ENCODE results near the gene AFMID. TPM values are rescaled to one million over a fixed set of nuclear protein-coding genes. Genes with fewer than 3 reads are reported as not detected.
A peak's percentile ranks its signal among the peaks of the same experiment; 100 is the strongest.

The AFMID gene
- total and polyA plus RNA-seq, 5 donors from 2014 or later = 1.8 to 5.5 (median 2.8) TPM

- no peaks in the 10 kb centered on the region for H3K36me3 ChIP-seq (ENCODE audit: control insufficient read depth, insufficient read depth, low read length)
- no peaks in the 10 kb centered on the region for H3K9me3 ChIP-seq (ENCODE audit: control insufficient read depth in 2 of 2, low read length in 2 of 2)
- Mint-ChIP-seq H3K36me3 (no peaks in the 10 kb centered on the region), H3K9me3 (peaks cover 0 to 2% (median 0%) of the 10 kb centered on the region in 7 donors), H3K27me3 (peaks cover 21% of the 10 kb centered on the region), H3K4me3 (no peak overlapping the region), H3K4me1 (peaks cover 0 to 7% (median 2%) of the 10 kb centered on the region in 4 donors), H3K27ac (no peak overlapping the region)
- H3K4me3 ChIP-seq (ENCODE audit: low read depth, low read length) = no peak overlapping the region
- no peak for DNase-seq
- peaks cover 4% of the 10 kb centered on the region for H3K4me1 ChIP-seq (ENCODE audit: control insufficient read depth, insufficient read depth, low read length, poor library complexity, severe bottlenecking)
- H3K27me3 ChIP-seq (ENCODE audit: control insufficient read depth, insufficient read depth, low read length) = peaks cover 6% of the 10 kb centered on the region
- ATAC-seq (ENCODE audit: low read depth in 2 of 2) = no peak
- no peak overlapping the region for H3K27ac ChIP-seq (ENCODE audit: insufficient read depth, low read length, poor library complexity, severe bottlenecking)
These were observed 48.7 kb downstream of the AFMID start for GRCh38 chr17:78235885-78236284.

DNA sequence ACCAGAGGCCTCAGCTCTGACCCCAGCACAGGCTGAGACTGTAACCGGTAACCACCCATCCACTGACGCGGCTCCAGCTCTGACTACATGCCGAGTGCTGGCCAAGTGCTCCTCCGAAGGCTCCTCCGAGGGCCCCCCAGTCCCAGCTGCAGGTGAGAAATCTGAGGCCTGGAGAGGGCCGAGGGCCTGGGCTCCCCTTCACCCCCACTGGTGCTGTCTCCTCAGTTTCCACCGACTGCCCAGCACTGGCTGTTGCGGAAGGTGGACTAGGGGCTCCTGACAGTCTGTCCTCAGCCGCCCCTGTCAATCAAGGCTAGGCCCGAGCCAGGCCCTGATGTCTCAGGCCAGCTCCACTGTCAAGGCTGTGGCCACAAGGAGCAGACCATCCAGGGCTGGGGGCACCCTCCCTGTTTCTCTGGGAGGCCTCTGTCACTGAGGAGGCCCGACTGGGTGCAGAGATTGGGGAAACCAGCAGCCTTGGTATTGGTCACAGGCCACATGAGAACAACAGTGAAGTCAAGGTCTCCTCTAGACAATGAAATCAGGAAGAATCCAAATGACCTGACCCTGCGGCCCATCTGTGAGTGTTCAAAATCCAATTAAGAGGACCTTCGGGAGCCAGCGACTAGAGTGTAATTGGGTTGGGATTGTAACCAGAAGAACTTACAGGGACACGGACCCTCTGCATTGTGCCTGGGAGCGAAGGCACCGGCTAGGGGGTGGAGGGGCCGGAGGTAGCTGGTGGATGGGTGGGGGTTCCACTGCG is 49.4 kb downstream of the AFMID start:
- no peak overlapping the region for H3K4me3 ChIP-seq (ENCODE audit: low read depth, low read length)

GRCh38 chr17:78237401-78238012 is 50.3 kb downstream of the AFMID start:
- Histone ChIP-seq H3K27me3 (ENCODE audit: control insufficient read depth, insufficient read depth, low read length) (peaks cover 6% of the 10 kb centered on the region), H3K4me3 (ENCODE audit: low read depth, low read length) (no peak overlapping the region), H3K27ac (ENCODE audit: insufficient read depth, low read length, poor library complexity, severe bottlenecking) (no peak overlapping the region), H3K9me3 (ENCODE audit: control insufficient read depth in 2 of 2, low read length in 2 of 2) (no peaks in the 10 kb centered on the region), H3K4me1 (ENCODE audit: control insufficient read depth, insufficient read depth, low read length, poor library complexity, severe bottlenecking) (no peaks in the 10 kb centered on the region), H3K36me3 (ENCODE audit: control insufficient read depth, insufficient read depth, low read length) (no peaks in the 10 kb centered on the region)
- ATAC-seq (ENCODE audit: low read depth in 2 of 2) (no peak), DNase-seq (no peak)
- peaks cover 0 to 5% (median 2%) of the 10 kb centered on the region in 4 donors for H3K4me1 Mint-ChIP-seq
- peaks cover 15% of the 10 kb centered on the region for H3K27me3 Mint-ChIP-seq
- H3K36me3 Mint-ChIP-seq = no peaks in the 10 kb centered on the region
- no peak overlapping the region for H3K4me3 Mint-ChIP-seq
- H3K27ac Mint-ChIP-seq = peak overlapping the region in 1 of 3 donors; percentile 14
- H3K9me3 Mint-ChIP-seq = peaks cover 0 to 2% (median 0%) of the 10 kb centered on the region in 7 donors

More for the DNA sequence above, 49.4 kb downstream of the AFMID start:
- H3K27me3 Mint-ChIP-seq = peaks cover 15% of the 10 kb centered on the region
- H3K4me3 Mint-ChIP-seq = no peak overlapping the region
- Histone ChIP-seq H3K27ac (ENCODE audit: insufficient read depth, low read length, poor library complexity, severe bottlenecking) (no peak overlapping the region), H3K9me3 (ENCODE audit: control insufficient read depth in 2 of 2, low read length in 2 of 2) (no peaks in the 10 kb centered on the region), H3K4me1 (ENCODE audit: control insufficient read depth, insufficient read depth, low read length, poor library complexity, severe bottlenecking) (peaks cover under 1% of the 10 kb centered on the region), H3K27me3 (ENCODE audit: control insufficient read depth, insufficient read depth, low read length) (peaks cover 6% of the 10 kb centered on the region), H3K36me3 (ENCODE audit: control insufficient read depth, insufficient read depth, low read length) (no peaks in the 10 kb centered on the region)
- H3K27ac Mint-ChIP-seq = no peak overlapping the region
- no peak for DNase-seq
- H3K9me3 Mint-ChIP-seq = peaks cover 0 to 2% (median 0%) of the 10 kb centered on the region in 7 donors
- no peaks in the 10 kb centered on the region for H3K36me3 Mint-ChIP-seq
- ATAC-seq (ENCODE audit: low read depth in 2 of 2) = no peak
- peaks cover 0 to 5% (median 2%) of the 10 kb centered on the region in 4 donors for H3K4me1 Mint-ChIP-seq

DNA sequence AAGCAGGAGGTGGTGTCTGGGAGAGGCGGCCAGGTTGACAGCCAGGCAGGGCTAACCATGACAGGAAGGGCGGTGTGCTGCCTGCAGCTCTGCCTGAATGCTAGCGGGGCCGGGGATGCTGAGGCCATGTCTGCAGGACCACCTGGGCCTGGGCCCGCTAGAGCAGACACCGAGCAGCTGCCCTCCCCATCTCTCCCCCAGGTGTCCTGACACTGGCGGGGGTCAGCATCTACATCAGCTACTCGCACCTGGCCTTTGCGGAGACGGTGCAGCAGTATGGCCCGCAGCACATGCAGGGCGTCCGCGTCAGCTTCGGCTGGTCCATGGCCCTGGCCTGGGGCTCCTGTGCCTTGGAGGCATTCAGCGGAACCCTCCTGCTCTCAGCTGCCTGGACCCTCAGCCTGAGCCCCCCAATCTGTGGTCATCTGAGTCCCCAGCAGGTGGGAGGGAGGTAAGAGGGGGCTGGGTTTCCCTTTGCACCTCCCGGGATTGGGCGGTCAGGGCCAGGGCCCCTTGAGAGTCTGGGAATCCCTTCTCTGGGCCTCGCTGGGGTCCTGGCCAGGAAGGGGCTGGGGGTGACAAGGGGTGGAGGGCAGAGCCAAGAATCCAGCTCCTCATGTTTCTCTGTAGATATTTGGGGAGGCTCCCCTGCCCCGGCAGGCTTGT is 51.8 kb downstream of the AFMID start:
- Histone ChIP-seq H3K4me3 (ENCODE audit: low read depth, low read length) (no peak overlapping the region), H3K4me1 (ENCODE audit: control insufficient read depth, insufficient read depth, low read length, poor library complexity, severe bottlenecking) (no peaks in the 10 kb centered on the region), H3K9me3 (ENCODE audit: control insufficient read depth in 2 of 2, low read length in 2 of 2) (no peaks in the 10 kb centered on the region), H3K27me3 (ENCODE audit: control insufficient read depth, insufficient read depth, low read length) (no peaks in the 10 kb centered on the region), H3K27ac (ENCODE audit: insufficient read depth, low read length, poor library complexity, severe bottlenecking) (no peak overlapping the region), H3K36me3 (ENCODE audit: control insufficient read depth, insufficient read depth, low read length) (no peaks in the 10 kb centered on the region)
- Mint-ChIP-seq H3K36me3 (no peaks in the 10 kb centered on the region), H3K4me1 (no peaks in the 10 kb centered on the region), H3K4me3 (no peak overlapping the region), H3K27ac (no peak overlapping the region), H3K9me3 (peaks cover 0 to 2% (median 0%) of the 10 kb centered on the region in 7 donors), H3K27me3 (peaks cover 10% of the 10 kb centered on the region)
- no peak for ATAC-seq (ENCODE audit: low read depth in 2 of 2)
- DNase-seq = no peak

DNA sequence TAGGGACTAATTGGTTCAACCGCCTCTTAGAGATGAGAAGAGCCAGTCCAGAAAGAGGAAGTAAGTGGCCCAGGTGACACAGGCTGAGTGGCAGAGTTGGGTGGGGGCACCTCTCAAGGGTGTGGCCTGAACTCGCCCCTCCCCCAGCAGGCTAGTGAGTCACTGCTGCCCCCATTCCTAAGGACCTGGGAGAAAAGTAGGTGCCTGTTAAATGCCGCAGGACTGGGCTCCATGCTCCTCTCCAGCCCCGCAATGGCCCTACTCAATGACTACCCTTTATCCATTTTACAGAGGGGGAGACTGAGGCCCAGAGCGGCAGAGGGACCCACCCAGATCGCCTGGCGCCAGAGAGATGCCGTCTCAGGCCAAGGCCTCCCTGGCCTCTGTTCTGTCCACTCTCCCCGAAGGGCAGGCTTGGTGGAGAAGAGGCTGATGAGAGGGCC is 52.3 kb downstream of the AFMID start:
- no peaks in the 10 kb centered on the region for H3K36me3 Mint-ChIP-seq
- H3K9me3 ChIP-seq (ENCODE audit: control insufficient read depth in 2 of 2, low read length in 2 of 2) = no peaks in the 10 kb centered on the region
- H3K27me3 Mint-ChIP-seq = peaks cover 5% of the 10 kb centered on the region

DNA sequence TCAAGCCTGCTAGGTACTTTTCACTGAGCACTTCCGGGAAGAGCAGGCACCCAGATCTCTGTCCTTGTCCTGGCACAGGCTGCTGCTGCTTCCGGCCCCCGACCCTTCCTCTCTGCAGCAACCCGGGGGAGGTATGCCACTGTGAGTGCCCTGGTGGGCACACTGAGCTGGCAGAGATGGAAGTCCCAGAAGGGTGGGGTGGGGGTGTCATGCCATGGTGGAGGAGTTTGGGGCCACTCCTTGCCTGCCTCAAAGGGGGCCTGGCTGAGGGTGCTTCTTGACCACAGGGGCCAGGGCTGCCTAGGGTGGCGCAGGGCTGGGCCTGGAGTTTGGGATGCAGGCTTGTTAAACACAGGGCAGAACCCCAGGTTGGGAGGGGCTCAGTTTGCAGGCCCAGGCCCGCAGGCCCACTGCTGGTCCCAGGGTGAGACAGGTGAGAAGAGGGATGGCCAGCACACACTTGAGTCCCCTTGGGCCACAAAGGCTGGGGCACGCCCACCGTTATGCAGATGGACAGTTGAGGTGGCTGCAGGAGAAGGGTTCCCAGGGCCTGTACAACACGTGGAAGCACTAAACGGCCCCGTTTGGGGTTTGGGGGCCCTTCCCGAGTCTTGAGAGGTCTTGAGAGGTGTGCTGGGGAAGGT is 53.0 kb downstream of the AFMID start:
- Mint-ChIP-seq H3K36me3 (no peaks in the 10 kb centered on the region), H3K27ac (peak overlapping the region in 1 of 3 donors; percentile 45), H3K4me1 (no peaks in the 10 kb centered on the region), H3K9me3 (peaks cover 0 to 2% (median 0%) of the 10 kb centered on the region in 7 donors), H3K4me3 (no peak overlapping the region), H3K27me3 (peaks cover under 1% of the 10 kb centered on the region)
- no peaks in the 10 kb centered on the region for H3K4me1 ChIP-seq (ENCODE audit: control insufficient read depth, insufficient read depth, low read length, poor library complexity, severe bottlenecking)
- H3K36me3 ChIP-seq (ENCODE audit: control insufficient read depth, insufficient read depth, low read length) = no peaks in the 10 kb centered on the region
- no peak overlapping the region for H3K4me3 ChIP-seq (ENCODE audit: low read depth, low read length)
- DNase-seq = no peak
- no peaks in the 10 kb centered on the region for H3K9me3 ChIP-seq (ENCODE audit: control insufficient read depth in 2 of 2, low read length in 2 of 2)
- no peak overlapping the region for H3K27ac ChIP-seq (ENCODE audit: insufficient read depth, low read length, poor library complexity, severe bottlenecking)
- H3K27me3 ChIP-seq (ENCODE audit: control insufficient read depth, insufficient read depth, low read length) = no peaks in the 10 kb centered on the region
- ATAC-seq (ENCODE audit: low read depth in 2 of 2) = no peak

More for the DNA sequence above, 52.3 kb downstream of the AFMID start:
- Mint-ChIP-seq H3K4me3 (no peak overlapping the region), H3K9me3 (peaks cover 0 to 2% (median 0%) of the 10 kb centered on the region in 7 donors), H3K4me1 (no peaks in the 10 kb centered on the region), H3K27ac (no peak overlapping the region)
- no peak overlapping the region for H3K27ac ChIP-seq (ENCODE audit: insufficient read depth, low read length, poor library complexity, severe bottlenecking)
- H3K4me3 ChIP-seq (ENCODE audit: low read depth, low read length) = no peak overlapping the region
- no peaks in the 10 kb centered on the region for H3K36me3 ChIP-seq (ENCODE audit: control insufficient read depth, insufficient read depth, low read length)
- no peaks in the 10 kb centered on the region for H3K4me1 ChIP-seq (ENCODE audit: control insufficient read depth, insufficient read depth, low read length, poor library complexity, severe bottlenecking)
- DNase-seq = no peak
- no peaks in the 10 kb centered on the region for H3K27me3 ChIP-seq (ENCODE audit: control insufficient read depth, insufficient read depth, low read length)
- no peak for ATAC-seq (ENCODE audit: low read depth in 2 of 2)

DNA sequence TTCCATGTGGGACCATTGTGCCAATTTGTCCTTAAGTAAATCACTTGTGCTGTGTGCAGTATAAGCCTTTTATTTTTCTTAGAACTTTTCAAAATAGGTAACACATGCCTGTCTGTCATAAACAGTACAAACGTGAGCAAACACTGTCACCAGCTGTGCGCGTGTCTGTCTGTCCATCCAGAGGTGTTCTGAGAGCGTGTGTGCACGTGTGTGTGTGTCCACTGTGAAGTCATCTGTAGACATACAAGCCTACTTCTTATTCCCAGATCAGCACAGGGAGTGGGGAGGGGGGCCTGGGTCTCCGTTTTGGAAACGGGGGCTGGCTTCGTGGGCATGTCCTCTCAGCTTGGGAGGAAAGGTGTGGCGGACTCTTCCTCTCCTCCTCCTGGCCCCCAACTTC is 53.7 kb downstream of the AFMID start:
- Mint-ChIP-seq H3K27ac (no peak overlapping the region), H3K4me1 (no peaks in the 10 kb centered on the region), H3K36me3 (no peaks in the 10 kb centered on the region), H3K9me3 (peaks cover 0 to 3% (median 0%) of the 10 kb centered on the region in 7 donors), H3K27me3 (peaks cover 5% of the 10 kb centered on the region), H3K4me3 (no peak overlapping the region)
- Histone ChIP-seq H3K27ac (ENCODE audit: insufficient read depth, low read length, poor library complexity, severe bottlenecking) (no peak overlapping the region), H3K4me3 (ENCODE audit: low read depth, low read length) (no peak overlapping the region), H3K27me3 (ENCODE audit: control insufficient read depth, insufficient read depth, low read length) (no peaks in the 10 kb centered on the region), H3K36me3 (ENCODE audit: control insufficient read depth, insufficient read depth, low read length) (no peaks in the 10 kb centered on the region), H3K4me1 (ENCODE audit: control insufficient read depth, insufficient read depth, low read length, poor library complexity, severe bottlenecking) (no peaks in the 10 kb centered on the region), H3K9me3 (ENCODE audit: control insufficient read depth in 2 of 2, low read length in 2 of 2) (no peaks in the 10 kb centered on the region)
- ATAC-seq (ENCODE audit: low read depth in 2 of 2) (no peak), DNase-seq (no peak)

Measured in CD4-positive, CD25-positive, alpha-beta regulatory T cell (primary cell).